Body of pancreas (tissue), 4 donors: Measurements from ENCODE around the gene TSPAN4. TPM values are rescaled to one million over a fixed set of nuclear protein-coding genes. Genes with fewer than 3 reads are reported as not detected.

ENCODE experiments used
- ATAC-seq: fragments of 150-250 bp; one replicate; pipeline ENCODE4 v1.9.1; 2016
- DNase-seq, 4 donors: peaks; one replicate each; pipeline ENCODE4 v3.0.0-alpha.2; 2019
- H3K27ac ChIP-seq, 4 donors: fragments of 200-600 bp; sonication (generic); 1 replicate in 3 of 4; 2 replicates in 1 of 4; pipeline versions ENCODE4 v1.5.1 to v1.6.1; 2016 to 2019; ENCODE audit warnings: mild to moderate bottlenecking in 1 of 4, mixed read lengths in 1 of 4, moderate library complexity in 1 of 4
- H3K27me3 ChIP-seq, 2 donors: fragments of 200-600 bp; sonication (generic); one replicate each; pipeline ENCODE4 v1.6.0; 2016; ENCODE audit warnings: mild to moderate bottlenecking in 1 of 2
- H3K36me3 ChIP-seq, 2 donors: fragments of 200-600 bp; sonication (generic); replicated peaks in 1 of 2; 2 replicates each; pipeline ENCODE4 v1.5.1; 2016; ENCODE audit warnings: low read depth in 2 of 2; ENCODE audit not compliant: insufficient read depth in 1 of 2
- H3K4me1 ChIP-seq: fragments of 200-600 bp; sonication (generic); one replicate; pipeline ENCODE4 v1.6.0; 2016
- H3K4me3 ChIP-seq, 2 donors: fragments of 200-600 bp; sonication (generic); 1 replicate in 1 of 2; 2 replicates in 1 of 2; pipeline ENCODE4 v1.5.1; 2016 to 2019
- H3K9me3 ChIP-seq, 3 donors: fragments of 200-600 bp; sonication (generic); 1 replicate in 2 of 3; 2 replicates in 1 of 3; pipeline ENCODE4 v1.5.1; 2016
- POLR2A ChIP-seq, 3 donors: fragments of 450-650 bp; IDR thresholded peaks; one replicate each; pipeline ENCODE4 v1.6.1; 2016; ENCODE audit warnings: antibody characterized with exemption in 3 of 3, mild to moderate bottlenecking in 2 of 3
- WGBS, 2 donors: methylation state at CpG; one replicate each; pipeline ENCODE4 v1.1.5; 2017; 5-methylcytosine and 5-hydroxymethylcytosine counted together
- intact Hi-C: fragments of 100-400 bp; cut with DNase I; formaldehyde crosslinking; loops from one replicate; pipeline ENCODE4 v1.15.1; 2023
- total RNA-seq, 2 donors: library from RNA; depleted of rRNA; stranded (reverse); fragments of >200 nt; gene quantifications; one replicate each; pipeline ENCODE4 v1.1.0, GENCODE V29; 2016
- TF ChIP-seq, protein P1 (sequence below), 7 experiments: fragments of 450-650 bp in 4 of 7; fragments of 200-600 bp in 3 of 7; sonication (generic) in 3 of 7; IDR thresholded peaks; one replicate each; pipeline ENCODE4 v1.5.1; 2016 to 2019; ENCODE audit warnings: antibody characterized with exemption in 7 of 7

The TSPAN4 gene
- total RNA-seq, 2 donors from 2014 or later, result 44.9 to 87.7 TPM

DNA sequence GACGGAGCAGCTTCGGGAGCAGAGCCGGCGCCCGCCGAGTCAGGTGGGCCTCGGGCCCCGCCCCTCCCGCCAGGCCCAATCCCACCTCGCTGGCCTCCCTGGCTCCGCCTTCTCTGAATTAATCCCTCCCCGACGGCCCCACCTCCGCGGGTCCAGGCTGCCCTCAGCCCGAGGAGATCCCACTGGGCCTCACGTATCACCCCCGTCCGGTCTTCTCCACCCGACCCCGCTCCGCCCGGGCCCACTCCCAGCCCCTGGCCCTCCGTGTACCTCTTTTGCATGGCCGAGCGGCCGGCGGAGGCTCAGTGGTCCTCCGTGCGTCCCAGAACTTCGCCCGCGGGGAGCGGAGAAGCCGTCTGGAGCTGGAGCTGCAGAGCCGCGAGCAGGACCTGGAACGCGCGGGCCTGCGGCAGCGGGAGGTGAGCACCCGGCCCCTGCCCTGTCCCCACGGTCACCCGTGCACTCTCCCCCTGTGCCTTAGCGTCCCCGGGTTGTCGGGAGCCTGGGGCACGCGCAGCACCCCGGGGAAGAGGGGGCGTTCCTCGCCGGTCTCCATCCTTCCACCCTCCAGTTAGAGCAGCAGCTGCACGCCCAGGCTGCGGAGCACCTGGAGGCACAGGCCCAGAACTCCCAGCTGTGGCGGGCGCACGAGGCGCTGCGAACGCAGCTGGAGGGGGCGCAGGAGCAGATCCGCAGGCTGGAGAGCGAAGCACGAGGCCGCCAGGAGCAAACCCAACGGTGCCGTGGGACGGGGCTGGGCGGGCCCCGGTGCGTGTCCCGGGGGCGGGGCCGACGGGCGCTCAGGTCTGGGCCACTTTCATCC, 12.1 kb upstream of the TSPAN4 start:
- ATAC-seq, result no peak
- Histone ChIP-seq H3K27ac (no peak overlapping the region), H3K9me3 (no peaks in the 10 kb centered on the region), H3K4me1 (peaks cover 88% of the 10 kb centered on the region), H3K4me3 (no peak overlapping the region), H3K36me3 (no peaks in the 10 kb centered on the region), H3K27me3 (no peaks in the 10 kb centered on the region)
- intact Hi-C loops, result no loop called here
- WGBS, 2 donors, result 55 to 86% methylated on average over 21 to 65 of the region's 78 CpGs
- DNase-seq, result peak in 1 of 4 donors; percentile 31
- TF ChIP-seq POLR2A (IDR thresholded peaks at IDR 0.05), result no peak
- TF ChIP-seq, protein P1, sequence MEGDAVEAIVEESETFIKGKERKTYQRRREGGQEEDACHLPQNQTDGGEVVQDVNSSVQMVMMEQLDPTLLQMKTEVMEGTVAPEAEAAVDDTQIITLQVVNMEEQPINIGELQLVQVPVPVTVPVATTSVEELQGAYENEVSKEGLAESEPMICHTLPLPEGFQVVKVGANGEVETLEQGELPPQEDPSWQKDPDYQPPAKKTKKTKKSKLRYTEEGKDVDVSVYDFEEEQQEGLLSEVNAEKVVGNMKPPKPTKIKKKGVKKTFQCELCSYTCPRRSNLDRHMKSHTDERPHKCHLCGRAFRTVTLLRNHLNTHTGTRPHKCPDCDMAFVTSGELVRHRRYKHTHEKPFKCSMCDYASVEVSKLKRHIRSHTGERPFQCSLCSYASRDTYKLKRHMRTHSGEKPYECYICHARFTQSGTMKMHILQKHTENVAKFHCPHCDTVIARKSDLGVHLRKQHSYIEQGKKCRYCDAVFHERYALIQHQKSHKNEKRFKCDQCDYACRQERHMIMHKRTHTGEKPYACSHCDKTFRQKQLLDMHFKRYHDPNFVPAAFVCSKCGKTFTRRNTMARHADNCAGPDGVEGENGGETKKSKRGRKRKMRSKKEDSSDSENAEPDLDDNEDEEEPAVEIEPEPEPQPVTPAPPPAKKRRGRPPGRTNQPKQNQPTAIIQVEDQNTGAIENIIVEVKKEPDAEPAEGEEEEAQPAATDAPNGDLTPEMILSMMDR (IDR thresholded peaks at IDR 0.05), result no peak

DNA sequence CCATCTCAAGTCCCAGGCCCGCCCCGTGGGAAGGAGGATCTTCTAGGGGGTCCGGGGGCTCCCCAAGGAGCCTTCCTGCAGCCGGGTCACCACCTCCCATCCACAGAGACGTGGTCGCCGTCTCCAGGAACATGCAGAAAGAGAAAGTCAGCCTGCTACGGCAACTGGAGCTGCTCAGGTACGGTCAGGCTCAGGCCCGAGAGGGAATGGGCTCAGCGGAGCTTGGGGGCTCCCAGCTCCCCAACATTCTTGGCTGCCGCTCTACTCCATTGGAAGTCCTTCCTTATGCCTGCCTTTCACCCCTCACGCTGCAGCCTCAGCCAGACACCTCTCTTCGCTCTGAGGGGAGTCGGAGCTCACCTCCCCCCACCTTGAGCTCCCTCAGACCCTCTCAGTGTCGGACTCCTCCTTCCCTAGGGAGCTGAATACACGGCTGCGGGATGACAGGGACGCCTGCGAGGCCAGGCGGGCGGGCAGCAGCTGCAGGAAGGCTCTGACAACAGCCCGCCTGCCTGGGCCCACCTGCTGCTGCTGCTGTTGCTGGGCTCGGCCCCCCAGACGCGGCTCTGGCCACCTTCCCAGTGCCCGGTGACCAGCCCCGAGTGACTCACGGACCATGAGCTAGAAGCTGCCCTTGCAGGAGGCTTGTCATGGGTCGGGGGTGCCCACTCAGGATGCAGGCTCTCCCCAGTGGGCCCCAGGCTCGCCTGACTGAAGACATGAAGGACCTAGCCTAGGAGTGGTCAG, 11.4 kb upstream of the TSPAN4 start:
- peaks cover 87% of the 10 kb centered on the region for H3K4me1 ChIP-seq
- peak overlapping the region in 1 of 4 donors; percentile 99 for H3K27ac ChIP-seq
- no peaks in the 10 kb centered on the region for H3K27me3 ChIP-seq
- no peaks in the 10 kb centered on the region for H3K9me3 ChIP-seq
- DNase-seq (peak in 1 of 4 donors; percentile 27), ATAC-seq (no peak)
- no peak for TF ChIP-seq POLR2A (IDR thresholded peaks at IDR 0.05)
- TF ChIP-seq, protein P1 (IDR thresholded peaks at IDR 0.05), result no peak
- H3K36me3 ChIP-seq, result peaks cover 0 to 2% of the 10 kb centered on the region in 2 donors
- 83 to 97% methylated on average over 17 to 31 of the region's 31 CpGs for WGBS, 2 donors
- H3K4me3 ChIP-seq, result no peak overlapping the region
- intact Hi-C loops, result no loop called here

DNA sequence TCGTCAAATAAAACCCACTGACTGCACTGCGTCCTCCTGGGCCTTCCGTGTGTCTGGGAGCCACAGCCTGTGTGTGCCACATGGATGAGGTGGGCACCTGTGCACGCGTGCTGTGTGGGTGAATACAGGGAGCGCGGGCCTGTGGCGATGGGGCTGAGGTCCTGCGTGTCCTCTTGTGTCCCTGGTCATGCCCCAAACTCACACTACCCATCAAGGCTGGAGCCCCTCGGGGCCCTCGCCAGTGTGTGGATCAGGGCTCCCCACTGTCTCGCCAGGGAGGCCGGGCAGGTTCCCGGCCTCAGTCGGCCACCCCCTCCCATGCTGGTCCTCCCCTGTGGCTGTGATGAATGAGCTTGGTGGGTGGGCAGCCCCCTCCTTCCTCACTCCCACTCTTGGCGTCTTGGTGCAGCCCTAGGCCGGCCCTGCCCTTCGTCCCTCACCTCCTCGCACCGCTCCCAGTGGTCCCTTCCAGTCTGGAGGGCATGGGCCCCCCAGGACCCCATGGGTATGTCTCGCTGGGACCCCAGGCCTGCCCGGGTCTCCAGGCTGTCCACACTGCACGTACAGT, 10.6 kb upstream of the TSPAN4 start:
- Histone ChIP-seq H3K27me3 (no peaks in the 10 kb centered on the region), H3K4me3 (no peak overlapping the region), H3K9me3 (no peaks in the 10 kb centered on the region), H3K36me3 (peaks cover 0 to 4% of the 10 kb centered on the region in 2 donors), H3K27ac (peak overlapping the region; percentile 96 to 99 (median 98)), H3K4me1 (peaks cover 87% of the 10 kb centered on the region)
- ATAC-seq (no peak), DNase-seq (no peak)
- 65 to 74% methylated on average over 15 to 21 of the region's 23 CpGs for WGBS, 2 donors
- no peak for TF ChIP-seq POLR2A (IDR thresholded peaks at IDR 0.05)
- TF ChIP-seq, protein P1 (IDR thresholded peaks at IDR 0.05), result no peak
- intact Hi-C loops, result no loop called here

DNA sequence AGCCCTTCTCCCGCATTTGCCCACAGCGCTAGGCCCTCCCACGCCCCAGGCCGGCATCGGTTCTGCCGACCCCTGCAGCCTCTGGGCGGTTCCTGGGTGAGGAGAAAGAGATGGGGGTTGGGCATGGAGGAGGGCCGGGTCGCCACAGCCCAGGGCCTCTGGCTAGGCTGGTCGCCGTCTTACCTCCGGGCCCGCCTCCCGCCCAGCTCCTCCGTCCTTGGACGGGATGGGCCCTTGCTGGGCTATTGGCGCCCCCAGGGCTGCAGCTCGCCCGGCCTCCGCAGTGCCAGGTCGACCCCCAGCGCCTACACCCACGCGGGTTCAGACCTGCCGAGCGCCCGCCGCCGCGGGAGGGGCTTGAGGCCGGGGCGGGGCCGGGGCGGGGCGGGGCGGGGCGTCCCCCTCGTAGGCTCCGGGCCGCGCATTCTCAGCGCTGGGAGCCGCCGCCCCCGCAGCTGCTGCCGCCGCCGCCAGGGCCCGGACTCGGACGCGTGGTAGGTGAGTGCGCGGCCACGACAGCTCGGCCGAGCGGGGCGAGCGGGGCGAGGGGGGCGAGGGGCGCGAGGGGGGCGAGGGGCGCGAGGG, 10.0 kb upstream of the TSPAN4 start, which contains the start of gene CD151:
CD151 (plus strand) TSS at position 424 of the 585 bp plus-strand sequence. CDS start 3,118 bp downstream, outside the sequence.
- DNase-seq, result peak; percentile 66 to 79 (median 70)
- intact Hi-C loops, result no loop called here
- ATAC-seq, result peak; percentile 60
- Histone ChIP-seq H3K27ac (peak within 1 kb of the TSS; percentile 96 to 99 (median 98)), H3K4me3 (peak within 1 kb of the TSS; percentile 37 to 70), H3K9me3 (no peaks in the 10 kb centered on the region), H3K36me3 (peaks cover 0 to 9% of the 10 kb centered on the region in 2 donors), H3K4me1 (peaks cover 88% of the 10 kb centered on the region), H3K27me3 (no peaks in the 10 kb centered on the region)
- WGBS, 2 donors, result 3 to 12% methylated on average over 3 to 60 of the region's 67 CpGs
- no peak for TF ChIP-seq POLR2A (IDR thresholded peaks at IDR 0.05)
- TF ChIP-seq, protein P1 (IDR thresholded peaks at IDR 0.05), result peak in 1 of 7 experiments; percentile 44
